GM18505 (cell line): ENCODE results near the gene FAM9C.
A peak's percentile ranks its signal among the peaks of the same experiment; 100 is the strongest.
"Not testable (repeated sequence)": the region's sequence is repeated elsewhere in the genome, so short reads cannot be mapped to it uniquely, and the experiment has no call there.

ENCODE experiments used
- ATAC-seq: cut with Tn5 transposase; IDR thresholded peaks from one replicate; pipeline ENCODE4 v1.9.1; 2021; ENCODE audit not compliant: unreplicated experiment
- POLR2A ChIP-seq: IDR thresholded peaks from 4 replicates; pipeline ENCODE4 v1.6.1; 2011; ENCODE audit warnings: borderline replicate concordance; ENCODE audit not compliant: insufficient read depth, insufficient read length; ENCODE audit errors: extremely low read depth

FAM9C gene

DNA sequence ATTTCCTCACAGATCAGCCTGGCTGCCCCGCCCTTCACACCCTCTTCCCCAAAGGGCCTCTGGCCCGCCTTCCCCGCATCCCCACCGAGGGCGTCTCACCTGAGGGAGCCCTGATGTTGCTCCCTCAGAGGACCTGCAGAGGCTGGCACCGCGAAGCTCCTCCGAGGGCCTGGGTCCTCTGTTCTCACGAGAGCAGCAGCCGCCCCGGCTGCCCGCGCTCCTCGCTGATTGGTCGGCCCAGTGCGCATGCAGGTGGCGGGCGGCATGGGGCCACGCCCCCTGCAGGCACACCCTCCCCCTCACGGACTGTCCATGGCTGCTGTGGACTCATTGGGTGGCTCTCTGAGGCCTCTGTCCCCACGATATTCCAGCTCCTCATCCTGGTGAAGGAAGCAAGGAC, at the start of gene FAM9C:
Gene FAM9C, minus strand, starts transcription at position 180 of the 400 bp plus-strand sequence. CDS start 831 bp downstream, outside the sequence.
- TF ChIP-seq POLR2A: no peak
- no peak for ATAC-seq

- TF ChIP-seq POLR2A: no peak
Observed at GRCh38 chrX:13093529-13094140, 49.2 kb upstream of the FAM9C start.

DNA sequence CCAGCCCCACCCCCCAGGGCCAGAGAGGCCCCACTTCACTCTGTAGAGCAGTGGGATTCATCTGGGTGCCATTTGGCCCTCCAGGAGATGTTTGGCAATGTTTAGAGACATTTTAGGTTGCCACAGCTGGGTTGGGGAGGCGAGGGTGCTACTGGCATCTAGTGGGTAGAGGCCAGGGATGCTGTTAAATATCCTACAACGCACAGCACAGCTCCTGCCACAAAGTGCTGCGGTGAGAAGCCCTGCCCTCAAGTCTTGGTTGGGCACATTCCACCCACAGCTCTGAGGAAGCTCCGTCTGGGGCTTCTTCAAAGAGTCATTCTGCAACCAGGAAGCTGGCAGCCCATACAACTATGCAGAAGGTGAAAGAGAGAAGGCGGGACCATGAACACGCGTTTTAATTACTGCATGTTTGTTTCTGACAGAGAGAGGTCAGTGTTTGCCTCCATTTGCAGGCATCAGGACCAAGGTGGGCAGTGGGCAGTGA, 48.1 kb upstream of the FAM9C start:
- TF ChIP-seq POLR2A: peak; percentile 15
- ATAC-seq: peak; percentile 70

More at GRCh38 chrX:13093529-13094140, 49.2 kb upstream of the FAM9C start:
- no peak for ATAC-seq

DNA sequence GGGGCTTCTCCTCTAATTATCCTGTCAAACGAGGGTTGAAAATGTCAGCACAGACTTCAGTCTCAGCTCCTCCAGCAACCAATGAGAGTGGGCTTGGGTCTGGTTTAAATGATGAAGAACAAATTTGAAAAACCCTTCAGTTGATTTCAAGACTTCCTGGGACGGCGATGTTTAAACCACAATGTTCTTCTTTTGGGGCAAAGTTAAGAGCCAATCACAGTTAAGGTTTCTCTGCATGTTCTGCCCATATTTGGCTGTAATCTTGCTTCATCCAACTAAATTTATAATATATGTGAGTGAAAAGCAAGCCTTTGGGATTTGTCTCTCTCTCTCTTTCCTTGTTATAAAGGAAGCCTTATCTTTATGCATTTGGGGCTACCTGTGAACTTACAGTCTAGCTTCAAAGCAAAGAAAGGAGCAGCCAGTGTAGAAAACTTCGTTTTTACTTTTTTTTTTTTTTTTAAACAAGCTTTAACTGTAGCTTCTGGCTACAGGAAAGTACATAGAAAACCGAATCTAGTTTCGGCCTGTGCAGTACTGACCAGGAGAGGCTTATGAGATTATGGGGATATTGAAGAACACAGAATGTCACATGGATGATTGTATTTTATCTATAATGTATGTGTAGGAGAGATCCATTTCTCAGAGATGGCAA, 46.8 kb upstream of the FAM9C start:
- ATAC-seq: no peak
- peak; percentile 34 for TF ChIP-seq POLR2A

GRCh38 chrX:13090339-13091110, 46.1 kb upstream of the FAM9C start:
- no peak for ATAC-seq

GRCh38 chrX:13090027-13090338, 45.6 kb upstream of the FAM9C start:
- ATAC-seq: no peak
- no peak for TF ChIP-seq POLR2A

More at GRCh38 chrX:13090339-13091110, 46.1 kb upstream of the FAM9C start:
- TF ChIP-seq POLR2A: no peak

- no peak for ATAC-seq
Observed at GRCh38 chrX:13088156-13088487, 43.7 kb upstream of the FAM9C start.

DNA sequence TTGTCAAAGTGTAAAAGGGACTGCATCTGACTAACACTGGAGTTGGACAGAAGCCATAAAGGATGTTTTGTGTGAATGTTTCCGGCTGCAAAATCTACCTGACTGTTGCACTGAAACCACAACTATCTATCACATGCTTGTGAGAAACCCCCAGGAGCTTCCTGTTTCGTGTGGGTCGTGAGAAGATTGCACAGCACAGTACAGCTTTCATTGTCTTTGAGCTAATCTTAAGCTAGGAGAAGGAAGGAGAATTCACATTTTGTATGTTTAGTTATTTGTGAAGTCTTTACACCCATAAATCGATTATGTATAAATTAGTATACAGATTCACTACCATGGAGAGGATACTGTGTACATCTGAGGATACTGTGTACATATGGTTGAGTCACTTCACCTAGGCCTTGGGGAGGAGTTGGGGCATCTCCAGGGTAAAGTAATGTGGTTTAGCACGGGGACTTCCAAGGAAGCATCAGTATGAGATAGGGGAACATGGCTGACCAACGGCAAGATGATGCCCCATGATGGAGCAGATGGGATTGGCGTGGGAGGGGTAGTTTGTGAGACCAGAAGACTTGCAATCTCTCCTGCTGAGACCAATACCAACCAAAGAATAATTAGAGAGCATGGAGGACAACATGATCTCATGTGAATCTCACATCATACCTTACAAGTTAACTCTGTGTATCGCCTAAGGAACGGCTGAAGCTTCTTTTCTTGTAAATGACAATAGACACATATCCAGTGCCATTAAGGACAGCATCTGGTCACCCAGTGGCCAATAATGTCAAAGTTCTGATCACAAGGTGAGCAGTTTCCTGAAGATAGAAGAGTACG, 43.1 kb upstream of the FAM9C start:
- peak; percentile 50 for TF ChIP-seq POLR2A
- ATAC-seq: peak; percentile 68

More at GRCh38 chrX:13088156-13088487, 43.7 kb upstream of the FAM9C start:
- TF ChIP-seq POLR2A: no peak

- ATAC-seq: not testable (repeated sequence)
Observed at GRCh38 chrX:13086793-13087321, 42.4 kb upstream of the FAM9C start.

GRCh38 chrX:13086076-13086475, 41.7 kb upstream of the FAM9C start:
- no peak for TF ChIP-seq POLR2A
- no peak for ATAC-seq

DNA sequence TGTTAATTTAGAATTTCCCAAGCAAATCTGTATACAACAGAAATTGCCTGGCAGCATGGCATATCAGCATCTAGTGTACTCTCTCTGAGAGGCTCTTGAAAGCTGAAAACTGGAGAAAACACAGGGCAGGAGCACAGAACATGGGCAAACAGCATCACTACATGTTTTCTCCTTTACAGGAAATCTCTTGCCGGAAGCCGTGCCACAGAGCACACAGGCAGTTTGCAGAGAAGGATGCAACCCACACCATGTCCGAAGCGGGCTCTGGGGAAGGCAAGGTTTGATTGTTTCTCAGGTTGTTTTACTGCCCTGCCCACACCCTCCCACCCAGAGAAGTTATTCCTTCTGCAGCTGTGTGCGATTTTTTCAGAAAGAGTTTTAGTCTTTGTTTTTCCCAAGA, 41.1 kb upstream of the FAM9C start:
- peak; percentile 39 for TF ChIP-seq POLR2A
- no peak for ATAC-seq

DNA sequence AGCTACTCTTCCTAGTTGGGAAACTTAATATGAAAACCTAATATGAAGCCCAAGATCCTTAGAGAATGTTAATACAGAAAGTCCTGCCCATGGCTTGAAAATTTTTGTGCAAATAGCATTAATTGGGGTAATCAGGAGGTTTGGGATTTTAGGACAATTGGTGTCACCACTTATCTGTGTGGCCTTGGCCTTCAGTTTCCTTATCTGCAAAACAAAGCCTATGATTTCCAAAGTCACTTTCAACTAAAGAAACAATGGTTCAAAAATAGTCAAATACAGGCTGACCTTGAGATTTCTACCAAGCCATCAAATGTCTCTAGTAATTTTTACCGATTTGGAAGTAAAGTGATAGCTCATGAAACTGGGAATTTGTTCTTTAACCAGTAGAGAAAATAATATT, 40.2 kb upstream of the FAM9C start:
- ATAC-seq: no peak
- TF ChIP-seq POLR2A: no peak

GRCh38 chrX:13083755-13084326, 39.4 kb upstream of the FAM9C start:
- ATAC-seq: not testable (repeated sequence)
- peak; percentile 47 for TF ChIP-seq POLR2A
